HEK293 (cell line): ENCODE measurements around the gene HID1.

Source experiments
- GLIS2 ChIP-seq: fragments of 450-650 bp; formaldehyde crosslinking; IDR thresholded peaks from 2 replicates; pipeline ENCODE4 v1.5.1; 2016; ENCODE audit warnings: missing biosample characterization, missing genetic modification characterization
- IKZF3 ChIP-seq: fragments of 450-650 bp; IDR thresholded peaks from 2 replicates; pipeline ENCODE4 v1.5.0; 2018; ENCODE audit warnings: missing biosample characterization, mild to moderate bottlenecking, missing genetic modification characterization, moderate library complexity
- KLF16 ChIP-seq: fragments of 450-650 bp; formaldehyde crosslinking; IDR thresholded peaks from 2 replicates; pipeline ENCODE4 v1.5.1; 2017; ENCODE audit warnings: missing biosample characterization, missing genetic modification characterization
- ZBTB21 ChIP-seq: fragments of 450-650 bp; formaldehyde crosslinking; IDR thresholded peaks from 2 replicates; pipeline ENCODE4 v1.5.1; 2017; ENCODE audit warnings: missing biosample characterization, missing genetic modification characterization
- ZBTB44 ChIP-seq: fragments of 450-650 bp; IDR thresholded peaks from 2 replicates; pipeline ENCODE4 v1.5.1; 2018; ENCODE audit warnings: missing biosample characterization, mild to moderate bottlenecking, missing genetic modification characterization
- ZFP3 ChIP-seq: fragments of 450-650 bp; formaldehyde crosslinking; IDR thresholded peaks from 2 replicates; pipeline ENCODE4 v1.5.1; 2016; ENCODE audit warnings: low read depth, missing biosample characterization, missing genetic modification characterization
- ZFP37 ChIP-seq: fragments of 450-650 bp; formaldehyde crosslinking; IDR thresholded peaks from 2 replicates; pipeline ENCODE4 v1.5.1; 2016; ENCODE audit warnings: missing biosample characterization, missing genetic modification characterization
- ZFP69B ChIP-seq: fragments of 450-650 bp; formaldehyde crosslinking; IDR thresholded peaks from 2 replicates; pipeline ENCODE4 v1.5.1; 2016; ENCODE audit warnings: missing biosample characterization, missing genetic modification characterization
- ZNF2 ChIP-seq: fragments of 450-650 bp; formaldehyde crosslinking; IDR thresholded peaks from 2 replicates; pipeline ENCODE4 v1.5.1; 2016; ENCODE audit warnings: missing biosample characterization, missing genetic modification characterization
- ZNF335 ChIP-seq: fragments of 450-650 bp; formaldehyde crosslinking; conservative IDR thresholded peaks from 2 replicates; pipeline ENCODE4 v1.5.1; 2016; ENCODE audit warnings: missing biosample characterization, missing genetic modification characterization
- ZNF366 ChIP-seq: fragments of 450-650 bp; formaldehyde crosslinking; conservative IDR thresholded peaks from 2 replicates; pipeline ENCODE4 v1.5.1; 2016; ENCODE audit warnings: missing biosample characterization, missing genetic modification characterization
- ZNF610 ChIP-seq: fragments of 450-650 bp; formaldehyde crosslinking; IDR thresholded peaks from 2 replicates; pipeline ENCODE4 v1.5.1; 2016; ENCODE audit warnings: missing biosample characterization, missing genetic modification characterization, borderline replicate concordance
- ZNF639 ChIP-seq: fragments of 450-650 bp; formaldehyde crosslinking; IDR thresholded peaks from 2 replicates; pipeline ENCODE4 v1.5.1; 2016; ENCODE audit warnings: missing biosample characterization, missing genetic modification characterization
- ZNF777 ChIP-seq: fragments of 450-650 bp; formaldehyde crosslinking; IDR thresholded peaks from 2 replicates; pipeline ENCODE4 v1.5.1; 2017; ENCODE audit warnings: missing biosample characterization, missing genetic modification characterization, borderline replicate concordance
- ZSCAN23 ChIP-seq: fragments of 450-650 bp; formaldehyde crosslinking; IDR thresholded peaks from 2 replicates; pipeline ENCODE4 v1.5.1; 2016; ENCODE audit warnings: missing biosample characterization, missing genetic modification characterization
- TF ChIP-seq, protein P1 (sequence below): fragments of 450-650 bp; formaldehyde crosslinking; IDR thresholded peaks from 2 replicates; pipeline ENCODE4 v1.5.1; 2016; ENCODE audit warnings: missing biosample characterization, missing genetic modification characterization
- TF ChIP-seq, protein P2 (sequence below): fragments of 450-650 bp; formaldehyde crosslinking; IDR thresholded peaks from 2 replicates; pipeline ENCODE4 v1.5.1; 2016; ENCODE audit warnings: missing biosample characterization, missing genetic modification characterization
- TF ChIP-seq, protein P3 (sequence below): fragments of 450-650 bp; formaldehyde crosslinking; IDR thresholded peaks from 2 replicates; pipeline ENCODE4 v1.5.1; 2017; ENCODE audit warnings: missing biosample characterization, mild to moderate bottlenecking, missing genetic modification characterization, moderate library complexity
- TF ChIP-seq, protein P4 (sequence below): fragments of 450-650 bp; formaldehyde crosslinking; IDR thresholded peaks from 2 replicates; pipeline ENCODE4 v1.5.1; 2017; ENCODE audit warnings: missing biosample characterization, missing genetic modification characterization
- TF ChIP-seq, protein P5 (sequence below): fragments of 450-650 bp; formaldehyde crosslinking; IDR thresholded peaks from 2 replicates; pipeline ENCODE4 v1.5.1; 2016; ENCODE audit warnings: missing biosample characterization, missing genetic modification characterization
- TF ChIP-seq, protein P6 (sequence below): fragments of 450-650 bp; formaldehyde crosslinking; optimal IDR thresholded peaks from 2 replicates; pipeline ENCODE3; 2016; ENCODE audit warnings: missing biosample characterization, mild to moderate bottlenecking, missing genetic modification characterization
- TF ChIP-seq, protein P7 (sequence below): fragments of 450-650 bp; formaldehyde crosslinking; IDR thresholded peaks from 2 replicates; pipeline ENCODE4 v1.5.1; 2016; ENCODE audit warnings: missing biosample characterization, missing genetic modification characterization

HID1 gene

DNA sequence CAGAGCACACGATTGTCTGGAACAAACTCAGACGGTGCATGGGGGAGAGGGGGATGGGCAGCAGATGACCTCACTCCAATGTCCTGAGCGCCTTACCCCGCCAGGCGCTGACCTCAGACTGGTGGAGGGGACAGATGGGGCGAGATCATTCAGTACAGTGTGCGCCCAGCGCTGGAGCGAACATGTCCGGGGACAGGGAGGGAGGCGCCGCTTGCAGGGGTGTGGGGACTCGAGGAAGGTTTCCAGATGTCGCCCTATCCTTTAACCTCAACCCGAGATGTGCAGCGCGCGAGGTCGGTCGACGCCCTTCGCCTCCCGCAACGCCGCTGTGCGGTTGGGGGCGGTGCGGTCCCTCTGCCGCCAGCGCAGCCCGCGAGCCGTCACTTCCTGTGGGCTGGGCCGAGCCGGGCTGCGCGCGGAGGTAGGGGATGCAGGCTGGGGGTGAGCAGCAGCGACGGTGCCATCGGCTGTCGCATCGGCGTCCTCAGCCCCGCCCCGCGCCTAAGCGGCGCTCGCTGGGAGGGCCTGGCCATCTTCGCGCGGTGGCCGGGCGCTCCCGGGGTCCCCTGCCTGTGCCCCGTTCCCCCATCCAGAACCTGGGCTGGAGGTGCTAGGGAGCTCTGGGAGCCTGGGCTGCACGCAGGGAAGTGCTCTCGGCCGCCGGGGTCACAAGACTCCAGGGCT, 9.6 kb upstream of the HID1 start (continued):
- peak; percentile 94 for TF ChIP-seq ZFP37 (tag by site-specific recombination)
- TF ChIP-seq ZNF2 (tag by site-specific recombination), result peak; percentile 66; the same call in 1 of the 2 replicates
- peak; percentile 33; the same call in 1 of the 2 replicates for TF ChIP-seq ZNF335
- TF ChIP-seq ZSCAN23 (tag by site-specific recombination), result peak; percentile 79; the same call in 1 of the 2 replicates
- TF ChIP-seq ZNF610, result no peak
- peak; percentile 80; the same call in 1 of the 2 replicates for TF ChIP-seq ZFP69B
- TF ChIP-seq, protein P1, sequence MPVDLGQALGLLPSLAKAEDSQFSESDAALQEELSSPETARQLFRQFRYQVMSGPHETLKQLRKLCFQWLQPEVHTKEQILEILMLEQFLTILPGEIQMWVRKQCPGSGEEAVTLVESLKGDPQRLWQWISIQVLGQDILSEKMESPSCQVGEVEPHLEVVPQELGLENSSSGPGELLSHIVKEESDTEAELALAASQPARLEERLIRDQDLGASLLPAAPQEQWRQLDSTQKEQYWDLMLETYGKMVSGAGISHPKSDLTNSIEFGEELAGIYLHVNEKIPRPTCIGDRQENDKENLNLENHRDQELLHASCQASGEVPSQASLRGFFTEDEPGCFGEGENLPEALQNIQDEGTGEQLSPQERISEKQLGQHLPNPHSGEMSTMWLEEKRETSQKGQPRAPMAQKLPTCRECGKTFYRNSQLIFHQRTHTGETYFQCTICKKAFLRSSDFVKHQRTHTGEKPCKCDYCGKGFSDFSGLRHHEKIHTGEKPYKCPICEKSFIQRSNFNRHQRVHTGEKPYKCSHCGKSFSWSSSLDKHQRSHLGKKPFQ (tag by site-specific recombination), result peak; percentile 64; the same call in 1 of the 2 replicates
- TF ChIP-seq, protein P2, sequence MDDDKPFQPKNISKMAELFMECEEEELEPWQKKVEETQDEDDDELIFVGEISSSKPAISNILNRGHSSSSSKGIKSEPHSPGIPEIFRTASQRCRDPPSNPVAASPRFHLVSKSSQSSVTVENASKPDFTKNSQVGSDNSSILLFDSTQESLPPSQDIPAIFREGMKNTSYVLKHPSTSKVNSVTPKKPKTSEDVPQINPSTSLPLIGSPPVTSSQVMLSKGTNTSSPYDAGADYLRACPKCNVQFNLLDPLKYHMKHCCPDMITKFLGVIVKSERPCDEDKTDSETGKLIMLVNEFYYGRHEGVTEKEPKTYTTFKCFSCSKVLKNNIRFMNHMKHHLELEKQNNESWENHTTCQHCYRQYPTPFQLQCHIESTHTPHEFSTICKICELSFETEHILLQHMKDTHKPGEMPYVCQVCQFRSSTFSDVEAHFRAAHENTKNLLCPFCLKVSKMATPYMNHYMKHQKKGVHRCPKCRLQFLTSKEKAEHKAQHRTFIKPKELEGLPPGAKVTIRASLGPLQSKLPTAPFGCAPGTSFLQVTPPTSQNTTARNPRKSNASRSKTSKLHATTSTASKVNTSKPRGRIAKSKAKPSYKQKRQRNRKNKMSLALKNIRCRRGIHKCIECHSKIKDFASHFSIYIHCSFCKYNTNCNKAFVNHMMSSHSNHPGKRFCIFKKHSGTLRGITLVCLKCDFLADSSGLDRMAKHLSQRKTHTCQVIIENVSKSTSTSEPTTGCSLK (tag by site-specific recombination), result no peak
- 0 out of 2 replicates have a peak, but pooled peaks have one; percentile 19 for TF ChIP-seq IKZF3
- TF ChIP-seq ZFP3 (tag by site-specific recombination), result no peak
- peak; percentile 96 for TF ChIP-seq GLIS2 (tag by site-specific recombination)
- TF ChIP-seq KLF16 (tag by site-specific recombination), result peak; percentile 81
- TF ChIP-seq ZNF777, result 0 out of 2 replicates have a peak, but pooled peaks have one; percentile 45
- TF ChIP-seq, protein P3, sequence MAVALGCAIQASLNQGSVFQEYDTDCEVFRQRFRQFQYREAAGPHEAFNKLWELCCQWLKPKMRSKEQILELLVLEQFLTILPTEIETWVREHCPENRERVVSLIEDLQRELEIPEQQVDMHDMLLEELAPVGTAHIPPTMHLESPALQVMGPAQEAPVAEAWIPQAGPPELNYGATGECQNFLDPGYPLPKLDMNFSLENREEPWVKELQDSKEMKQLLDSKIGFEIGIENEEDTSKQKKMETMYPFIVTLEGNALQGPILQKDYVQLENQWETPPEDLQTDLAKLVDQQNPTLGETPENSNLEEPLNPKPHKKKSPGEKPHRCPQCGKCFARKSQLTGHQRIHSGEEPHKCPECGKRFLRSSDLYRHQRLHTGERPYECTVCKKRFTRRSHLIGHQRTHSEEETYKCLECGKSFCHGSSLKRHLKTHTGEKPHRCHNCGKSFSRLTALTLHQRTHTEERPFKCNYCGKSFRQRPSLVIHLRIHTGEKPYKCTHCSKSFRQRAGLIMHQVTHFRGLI (tag by site-specific recombination), result peak; percentile 62
- TF ChIP-seq, protein P4, sequence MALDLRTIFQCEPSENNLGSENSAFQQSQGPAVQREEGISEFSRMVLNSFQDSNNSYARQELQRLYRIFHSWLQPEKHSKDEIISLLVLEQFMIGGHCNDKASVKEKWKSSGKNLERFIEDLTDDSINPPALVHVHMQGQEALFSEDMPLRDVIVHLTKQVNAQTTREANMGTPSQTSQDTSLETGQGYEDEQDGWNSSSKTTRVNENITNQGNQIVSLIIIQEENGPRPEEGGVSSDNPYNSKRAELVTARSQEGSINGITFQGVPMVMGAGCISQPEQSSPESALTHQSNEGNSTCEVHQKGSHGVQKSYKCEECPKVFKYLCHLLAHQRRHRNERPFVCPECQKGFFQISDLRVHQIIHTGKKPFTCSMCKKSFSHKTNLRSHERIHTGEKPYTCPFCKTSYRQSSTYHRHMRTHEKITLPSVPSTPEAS (tag by site-specific recombination), result peak; percentile 42; the same call in 1 of the 2 replicates
- TF ChIP-seq, protein P5, sequence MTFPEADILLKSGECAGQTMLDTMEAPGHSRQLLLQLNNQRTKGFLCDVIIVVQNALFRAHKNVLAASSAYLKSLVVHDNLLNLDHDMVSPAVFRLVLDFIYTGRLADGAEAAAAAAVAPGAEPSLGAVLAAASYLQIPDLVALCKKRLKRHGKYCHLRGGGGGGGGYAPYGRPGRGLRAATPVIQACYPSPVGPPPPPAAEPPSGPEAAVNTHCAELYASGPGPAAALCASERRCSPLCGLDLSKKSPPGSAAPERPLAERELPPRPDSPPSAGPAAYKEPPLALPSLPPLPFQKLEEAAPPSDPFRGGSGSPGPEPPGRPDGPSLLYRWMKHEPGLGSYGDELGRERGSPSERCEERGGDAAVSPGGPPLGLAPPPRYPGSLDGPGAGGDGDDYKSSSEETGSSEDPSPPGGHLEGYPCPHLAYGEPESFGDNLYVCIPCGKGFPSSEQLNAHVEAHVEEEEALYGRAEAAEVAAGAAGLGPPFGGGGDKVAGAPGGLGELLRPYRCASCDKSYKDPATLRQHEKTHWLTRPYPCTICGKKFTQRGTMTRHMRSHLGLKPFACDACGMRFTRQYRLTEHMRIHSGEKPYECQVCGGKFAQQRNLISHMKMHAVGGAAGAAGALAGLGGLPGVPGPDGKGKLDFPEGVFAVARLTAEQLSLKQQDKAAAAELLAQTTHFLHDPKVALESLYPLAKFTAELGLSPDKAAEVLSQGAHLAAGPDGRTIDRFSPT, result peak; percentile 74
- TF ChIP-seq, protein P6, sequence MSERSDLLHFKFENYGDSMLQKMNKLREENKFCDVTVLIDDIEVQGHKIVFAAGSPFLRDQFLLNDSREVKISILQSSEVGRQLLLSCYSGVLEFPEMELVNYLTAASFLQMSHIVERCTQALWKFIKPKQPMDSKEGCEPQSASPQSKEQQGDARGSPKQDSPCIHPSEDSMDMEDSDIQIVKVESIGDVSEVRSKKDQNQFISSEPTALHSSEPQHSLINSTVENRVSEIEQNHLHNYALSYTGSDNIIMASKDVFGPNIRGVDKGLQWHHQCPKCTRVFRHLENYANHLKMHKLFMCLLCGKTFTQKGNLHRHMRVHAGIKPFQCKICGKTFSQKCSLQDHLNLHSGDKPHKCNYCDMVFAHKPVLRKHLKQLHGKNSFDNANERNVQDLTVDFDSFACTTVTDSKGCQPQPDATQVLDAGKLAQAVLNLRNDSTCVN, result peak; percentile 89
- TF ChIP-seq ZNF366 (tag by site-specific recombination), result peak; percentile 49
- TF ChIP-seq ZBTB21 (tag by site-specific recombination), result peak; percentile 80
- peak; percentile 57 for TF ChIP-seq ZBTB44
- TF ChIP-seq ZNF639, result peak; percentile 76
- TF ChIP-seq, protein P7, sequence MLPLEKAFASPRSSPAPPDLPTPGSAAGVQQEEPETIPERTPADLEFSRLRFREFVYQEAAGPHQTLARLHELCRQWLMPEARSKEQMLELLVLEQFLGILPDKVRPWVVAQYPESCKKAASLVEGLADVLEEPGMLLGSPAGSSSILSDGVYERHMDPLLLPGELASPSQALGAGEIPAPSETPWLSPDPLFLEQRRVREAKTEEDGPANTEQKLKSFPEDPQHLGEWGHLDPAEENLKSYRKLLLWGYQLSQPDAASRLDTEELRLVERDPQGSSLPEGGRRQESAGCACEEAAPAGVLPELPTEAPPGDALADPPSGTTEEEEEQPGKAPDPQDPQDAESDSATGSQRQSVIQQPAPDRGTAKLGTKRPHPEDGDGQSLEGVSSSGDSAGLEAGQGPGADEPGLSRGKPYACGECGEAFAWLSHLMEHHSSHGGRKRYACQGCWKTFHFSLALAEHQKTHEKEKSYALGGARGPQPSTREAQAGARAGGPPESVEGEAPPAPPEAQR (tag by site-specific recombination), result no peak
- TF ChIP-seq, all 188 proteins: peak for 78
